Spinal cord (tissue), 10 donors: ENCODE data around the gene SRSF4. TPM values are rescaled to one million over a fixed set of nuclear protein-coding genes. Genes with fewer than 3 reads are reported as not detected.

Experiments used
- DNase-seq, 6 donors: peaks; one replicate each; pipeline versions ENCODE4 v3.0.0 to v3.0.0-alpha.2; 2013 to 2015; ENCODE audit warnings: low spot score in 6 of 6, low read depth in 4 of 6
- H3K27ac ChIP-seq: one replicate; pipeline ENCODE4 v1.5.1; 2013; ENCODE audit warnings: low read depth, low read length, control low read depth
- H3K27me3 ChIP-seq: one replicate; pipeline ENCODE4 v1.6.1; 2013; ENCODE audit warnings: low read length; ENCODE audit not compliant: control insufficient read depth, insufficient read depth
- H3K36me3 ChIP-seq: one replicate; pipeline ENCODE4 v1.6.1; 2013; ENCODE audit warnings: low read length; ENCODE audit not compliant: control insufficient read depth, insufficient read depth
- H3K4me1 ChIP-seq: one replicate; pipeline ENCODE4 v1.6.1; 2013; ENCODE audit warnings: low read length; ENCODE audit not compliant: control insufficient read depth, insufficient read depth
- H3K4me3 ChIP-seq: one replicate; pipeline ENCODE4 v1.5.1; 2013; ENCODE audit warnings: low read depth, low read length, control low read depth
- H3K9me3 ChIP-seq: one replicate; pipeline ENCODE4 v1.6.1; 2013; ENCODE audit warnings: low read length; ENCODE audit not compliant: control insufficient read depth, insufficient read depth
- whole genome bisulfite sequencing: methylation state at CpG from one replicate; pipeline ENCODE4 v1.1.5; 2013; ENCODE audit warnings: missing lambda C conversion rate; ENCODE audit not compliant: insufficient coverage; 5-methylcytosine and 5-hydroxymethylcytosine counted together
- polyA plus RNA-seq, 2 donors: library from polyadenylated mRNA; unstranded; fragments of 120-200 nt; gene quantifications; one replicate each; pipeline ENCODE4 v1.2.1, GENCODE V29; 2013; ENCODE audit not compliant: insufficient read length in 2 of 2
- total RNA-seq, 2 donors: library from RNA; depleted of rRNA in 1 of 2; stranded (reverse); fragments of 120-200 nt in 1 of 2; fragments of >200 nt in 1 of 2; gene quantifications; one replicate each; pipeline versions ENCODE4 v1.2.3 to v1.2.4, GENCODE V29; 2013 to 2014
- donor health status: healthy.

The SRSF4 gene
- total and polyA plus RNA-seq, 4 donors, result 36.6 to 117 (median 78.7) TPM

GRCh38 chr1:29202053-29202452, 20.4 kb upstream of the SRSF4 start:
- Histone ChIP-seq H3K9me3 (no peaks in the 10 kb centered on the region), H3K27me3 (no peaks in the 10 kb centered on the region), H3K27ac (no peak overlapping the region), H3K36me3 (peaks cover 75% of the 10 kb centered on the region), H3K4me1 (no peaks in the 10 kb centered on the region), H3K4me3 (no peak overlapping the region)
- no peak for DNase-seq
- 91% methylated on average over 1 of the region's 1 CpG for WGBS

GRCh38 chr1:29201595-29202051, 19.9 kb upstream of the SRSF4 start:
- Histone ChIP-seq H3K27ac (no peak overlapping the region), H3K9me3 (no peaks in the 10 kb centered on the region), H3K27me3 (no peaks in the 10 kb centered on the region), H3K36me3 (peaks cover 74% of the 10 kb centered on the region), H3K4me1 (no peaks in the 10 kb centered on the region), H3K4me3 (no peak overlapping the region)
- DNase-seq, result no peak
- 97% methylated on average over 6 of the region's 6 CpGs for WGBS

GRCh38 chr1:29200906-29201594, 19.4 kb upstream of the SRSF4 start:
- no peak overlapping the region for H3K4me3 ChIP-seq
- 94% methylated on average over 4 of the region's 5 CpGs for WGBS
- H3K36me3 ChIP-seq, result peaks cover 72% of the 10 kb centered on the region
- no peak overlapping the region for H3K27ac ChIP-seq
- H3K27me3 ChIP-seq, result no peaks in the 10 kb centered on the region
- peaks cover 5% of the 10 kb centered on the region for H3K4me1 ChIP-seq
- DNase-seq, result no peak
- no peaks in the 10 kb centered on the region for H3K9me3 ChIP-seq

- H3K4me3 ChIP-seq, result no peak overlapping the region
- 93% methylated on average over 12 of the region's 12 CpGs for WGBS
- H3K27me3 ChIP-seq, result no peaks in the 10 kb centered on the region
- peaks cover 10% of the 10 kb centered on the region for H3K4me1 ChIP-seq
- DNase-seq, result no peak
- no peaks in the 10 kb centered on the region for H3K9me3 ChIP-seq
- peaks cover 78% of the 10 kb centered on the region for H3K36me3 ChIP-seq
- no peak overlapping the region for H3K27ac ChIP-seq
Observed at GRCh38 chr1:29197993-29198392, 16.3 kb upstream of the SRSF4 start.

- 96% methylated on average over 2 of the region's 2 CpGs for WGBS
- H3K9me3 ChIP-seq, result no peaks in the 10 kb centered on the region
- H3K27me3 ChIP-seq, result no peaks in the 10 kb centered on the region
- H3K27ac ChIP-seq, result no peak overlapping the region
- H3K36me3 ChIP-seq, result peaks cover 79% of the 10 kb centered on the region
- DNase-seq, result peak in 1 of 6 donors; percentile 20
- peaks cover 10% of the 10 kb centered on the region for H3K4me1 ChIP-seq
- H3K4me3 ChIP-seq, result no peak overlapping the region
Observed at GRCh38 chr1:29197590-29197924, 15.9 kb upstream of the SRSF4 start.

- Histone ChIP-seq H3K27ac (no peak overlapping the region), H3K4me1 (peaks cover 10% of the 10 kb centered on the region), H3K4me3 (no peak overlapping the region), H3K9me3 (no peaks in the 10 kb centered on the region), H3K36me3 (peaks cover 77% of the 10 kb centered on the region), H3K27me3 (no peaks in the 10 kb centered on the region)
- WGBS, result 78% methylated on average over 4 of the region's 7 CpGs
- no peak for DNase-seq
Observed at GRCh38 chr1:29196863-29197589, 15.3 kb upstream of the SRSF4 start.

GRCh38 chr1:29195881-29196291, 14.2 kb upstream of the SRSF4 start:
- H3K27me3 ChIP-seq, result no peaks in the 10 kb centered on the region
- WGBS, result 55% methylated on average over 8 of the region's 8 CpGs
- peaks cover 10% of the 10 kb centered on the region for H3K4me1 ChIP-seq
- H3K4me3 ChIP-seq, result no peak overlapping the region
- H3K9me3 ChIP-seq, result no peaks in the 10 kb centered on the region
- DNase-seq, result peak in 2 of 6 donors; percentile 44 to 58
- H3K36me3 ChIP-seq, result peaks cover 66% of the 10 kb centered on the region
- no peak overlapping the region for H3K27ac ChIP-seq

- H3K9me3 ChIP-seq, result no peaks in the 10 kb centered on the region
- H3K27ac ChIP-seq, result no peak overlapping the region
- H3K4me1 ChIP-seq, result peaks cover 10% of the 10 kb centered on the region
- H3K36me3 ChIP-seq, result peaks cover 49% of the 10 kb centered on the region
- WGBS, result 98% methylated on average over 7 of the region's 8 CpGs
- no peak overlapping the region for H3K4me3 ChIP-seq
- no peak for DNase-seq
- no peaks in the 10 kb centered on the region for H3K27me3 ChIP-seq
Observed at GRCh38 chr1:29193879-29194455, 12.3 kb upstream of the SRSF4 start.

- Histone ChIP-seq H3K4me3 (no peak overlapping the region), H3K27ac (no peak overlapping the region), H3K9me3 (no peaks in the 10 kb centered on the region), H3K27me3 (no peaks in the 10 kb centered on the region), H3K4me1 (peaks cover 1% of the 10 kb centered on the region), H3K36me3 (peaks cover 28% of the 10 kb centered on the region)
- DNase-seq, result no peak
- 77% methylated on average over 1 of the region's 6 CpGs for WGBS
Observed at GRCh38 chr1:29190718-29191117, 9.0 kb upstream of the SRSF4 start.
